ENCODE results near the gene PPT2.

DNA sequence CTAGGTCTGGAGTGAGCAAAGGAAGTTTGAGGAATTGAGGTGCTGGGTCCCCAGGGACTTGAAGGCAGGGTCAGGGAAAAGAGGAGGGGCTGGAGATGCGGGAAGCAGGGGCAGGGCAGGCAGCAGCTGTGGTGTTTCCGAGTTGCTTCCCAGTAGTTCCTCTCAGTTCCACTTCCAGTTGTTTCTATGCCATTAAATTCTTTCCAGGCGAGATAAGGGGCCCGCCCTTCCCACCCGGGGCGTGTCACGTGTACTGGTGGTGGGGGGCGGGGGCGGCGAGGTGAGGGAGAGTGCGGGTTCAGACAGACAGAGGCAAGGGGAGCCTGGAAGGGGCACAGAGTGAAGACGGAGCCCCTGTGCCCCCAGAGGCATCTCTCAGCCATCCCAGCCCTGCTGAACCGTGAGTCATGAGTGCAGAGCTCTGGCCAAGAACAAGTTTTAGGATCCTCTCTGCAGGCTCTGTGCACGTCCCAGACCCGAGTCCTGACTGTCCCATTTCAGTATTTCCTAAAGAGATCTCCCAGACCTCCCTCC lies 45.8 kb upstream of the PPT2 start:
- no peak for TF ChIP-seq POLR2AphosphoS2 (IDR thresholded peaks at IDR 0.05; ENCODE audit: low read depth, low read length)
- TF ChIP-seq CCDC6 (CRISPR knock-in tag; IDR thresholded peaks at IDR 0.05): no peak
- TF ChIP-seq TFE3 (CRISPR knock-in tag; IDR thresholded peaks at IDR 0.05): no peak
- TF ChIP-seq RNF2 (conservative IDR thresholded peaks at IDR 0.05; ENCODE audit: low read depth): no peak
- TF ChIP-seq, protein P1, sequence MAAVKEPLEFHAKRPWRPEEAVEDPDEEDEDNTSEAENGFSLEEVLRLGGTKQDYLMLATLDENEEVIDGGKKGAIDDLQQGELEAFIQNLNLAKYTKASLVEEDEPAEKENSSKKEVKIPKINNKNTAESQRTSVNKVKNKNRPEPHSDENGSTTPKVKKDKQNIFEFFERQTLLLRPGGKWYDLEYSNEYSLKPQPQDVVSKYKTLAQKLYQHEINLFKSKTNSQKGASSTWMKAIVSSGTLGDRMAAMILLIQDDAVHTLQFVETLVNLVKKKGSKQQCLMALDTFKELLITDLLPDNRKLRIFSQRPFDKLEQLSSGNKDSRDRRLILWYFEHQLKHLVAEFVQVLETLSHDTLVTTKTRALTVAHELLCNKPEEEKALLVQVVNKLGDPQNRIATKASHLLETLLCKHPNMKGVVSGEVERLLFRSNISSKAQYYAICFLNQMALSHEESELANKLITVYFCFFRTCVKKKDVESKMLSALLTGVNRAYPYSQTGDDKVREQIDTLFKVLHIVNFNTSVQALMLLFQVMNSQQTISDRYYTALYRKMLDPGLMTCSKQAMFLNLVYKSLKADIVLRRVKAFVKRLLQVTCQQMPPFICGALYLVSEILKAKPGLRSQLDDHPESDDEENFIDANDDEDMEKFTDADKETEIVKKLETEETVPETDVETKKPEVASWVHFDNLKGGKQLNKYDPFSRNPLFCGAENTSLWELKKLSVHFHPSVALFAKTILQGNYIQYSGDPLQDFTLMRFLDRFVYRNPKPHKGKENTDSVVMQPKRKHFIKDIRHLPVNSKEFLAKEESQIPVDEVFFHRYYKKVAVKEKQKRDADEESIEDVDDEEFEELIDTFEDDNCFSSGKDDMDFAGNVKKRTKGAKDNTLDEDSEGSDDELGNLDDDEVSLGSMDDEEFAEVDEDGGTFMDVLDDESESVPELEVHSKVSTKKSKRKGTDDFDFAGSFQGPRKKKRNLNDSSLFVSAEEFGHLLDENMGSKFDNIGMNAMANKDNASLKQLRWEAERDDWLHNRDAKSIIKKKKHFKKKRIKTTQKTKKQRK (IDR thresholded peaks at IDR 0.05; ENCODE audit: low read length): no peak
- TF ChIP-seq SMYD3 (CRISPR knock-in tag; IDR thresholded peaks at IDR 0.05): no peak
- TF ChIP-seq CTCF (CRISPR knock-in tag; IDR thresholded peaks at IDR 0.05): no peak
- TF ChIP-seq BCL3 (CRISPR knock-in tag; IDR thresholded peaks at IDR 0.05): no peak
- no peak for TF ChIP-seq ZNF749 (CRISPR knock-in tag; IDR thresholded peaks at IDR 0.05; ENCODE audit: borderline replicate concordance)
